22Rv1 (cell line): Measurements from ENCODE around the gene BCAN.

Source experiments
- ZFX ChIP-seq: fragments of 450-650 bp; IDR thresholded peaks from 2 replicates; pipeline ENCODE4 v1.6.1; 2017; ENCODE audit warnings: antibody characterized with exemption, borderline replicate concordance
- TF ChIP-seq, protein P1 (sequence below): fragments of 450-650 bp; IDR thresholded peaks from 2 replicates; pipeline ENCODE4 v1.5.1; 2017; ENCODE audit warnings: mild to moderate bottlenecking

DNA sequence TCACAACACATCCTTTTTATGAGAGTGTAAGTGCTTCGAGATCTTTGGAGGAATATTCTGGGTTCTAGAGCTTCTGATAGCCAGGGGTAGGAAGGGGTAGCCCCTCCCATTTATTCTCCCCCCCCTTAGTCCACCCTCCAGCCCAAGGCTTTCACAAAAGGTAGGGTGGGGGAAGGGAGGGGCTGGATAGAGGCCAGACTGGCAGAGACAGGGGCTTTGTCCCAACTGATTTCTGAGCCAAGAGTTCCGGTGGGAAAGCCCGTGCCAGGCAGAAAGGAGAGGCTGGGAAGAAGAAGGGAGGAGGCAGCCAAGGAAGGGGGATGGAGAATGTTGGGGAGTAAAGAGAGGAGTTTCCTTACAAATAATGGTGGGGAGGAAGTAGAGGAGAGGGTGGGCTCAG, 3.1 kb downstream of the BCAN start:
- TF ChIP-seq, protein P1, sequence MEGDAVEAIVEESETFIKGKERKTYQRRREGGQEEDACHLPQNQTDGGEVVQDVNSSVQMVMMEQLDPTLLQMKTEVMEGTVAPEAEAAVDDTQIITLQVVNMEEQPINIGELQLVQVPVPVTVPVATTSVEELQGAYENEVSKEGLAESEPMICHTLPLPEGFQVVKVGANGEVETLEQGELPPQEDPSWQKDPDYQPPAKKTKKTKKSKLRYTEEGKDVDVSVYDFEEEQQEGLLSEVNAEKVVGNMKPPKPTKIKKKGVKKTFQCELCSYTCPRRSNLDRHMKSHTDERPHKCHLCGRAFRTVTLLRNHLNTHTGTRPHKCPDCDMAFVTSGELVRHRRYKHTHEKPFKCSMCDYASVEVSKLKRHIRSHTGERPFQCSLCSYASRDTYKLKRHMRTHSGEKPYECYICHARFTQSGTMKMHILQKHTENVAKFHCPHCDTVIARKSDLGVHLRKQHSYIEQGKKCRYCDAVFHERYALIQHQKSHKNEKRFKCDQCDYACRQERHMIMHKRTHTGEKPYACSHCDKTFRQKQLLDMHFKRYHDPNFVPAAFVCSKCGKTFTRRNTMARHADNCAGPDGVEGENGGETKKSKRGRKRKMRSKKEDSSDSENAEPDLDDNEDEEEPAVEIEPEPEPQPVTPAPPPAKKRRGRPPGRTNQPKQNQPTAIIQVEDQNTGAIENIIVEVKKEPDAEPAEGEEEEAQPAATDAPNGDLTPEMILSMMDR = no peak
- no peak for TF ChIP-seq ZFX
